22Rv1 (cell line): ENCODE results near the gene LGR5.

ENCODE experiments used
- CTCF ChIP-seq: fragments of 450-650 bp; IDR thresholded peaks from 2 replicates; pipeline ENCODE4 v1.5.1; 2017; ENCODE audit warnings: mild to moderate bottlenecking
- ZFX ChIP-seq: fragments of 450-650 bp; IDR thresholded peaks from 2 replicates; pipeline ENCODE4 v1.6.1; 2017; ENCODE audit warnings: antibody characterized with exemption, borderline replicate concordance

GRCh38 chr12:71431991-71432390 lies 7.6 kb upstream of the LGR5 start:
- TF ChIP-seq CTCF (no peak), ZFX (no peak)
